ENCODE data around the gene DOCK1. TPM values are rescaled to one million over a fixed set of nuclear protein-coding genes. Genes with fewer than 3 reads are reported as not detected.

The DOCK1 gene
- total RNA-seq, 4 donors from 2014 or later: 60.6 to 136 (median 92.7) TPM

- TF ChIP-seq EP300 (IDR thresholded peaks at IDR 0.05): no peak
- no peak for TF ChIP-seq CTCF (IDR thresholded peaks at IDR 0.05)
- no peak for TF ChIP-seq POLR2A (IDR thresholded peaks at IDR 0.05)
- TF ChIP-seq POLR2AphosphoS5 (IDR thresholded peaks at IDR 0.05): no peak
- Histone ChIP-seq H3K9me3 (peaks cover 2% of the 10 kb centered on the region), H3K27ac (no peak overlapping the region), H3K4me3 (no peak overlapping the region), H3K27me3 (no peaks in the 10 kb centered on the region), H3K4me1 (no peaks in the 10 kb centered on the region), H3K36me3 (peaks cover 14% of the 10 kb centered on the region)
- WGBS: 81% methylated on average over 4 of the region's 4 CpGs
- DNase-seq (ENCODE audit: low spot score in 2 of 2): no peak
Measured at GRCh38 chr10:127283017-127283416, 377.8 kb downstream of the DOCK1 start.

- WGBS: 83% methylated on average over 3 of the region's 3 CpGs
- no peaks in the 10 kb centered on the region for H3K27me3 ChIP-seq
- TF ChIP-seq CTCF (IDR thresholded peaks at IDR 0.05) (no peak), EP300 (IDR thresholded peaks at IDR 0.05) (no peak), POLR2AphosphoS5 (IDR thresholded peaks at IDR 0.05) (no peak), POLR2A (IDR thresholded peaks at IDR 0.05) (no peak)
- no peaks in the 10 kb centered on the region for H3K4me1 ChIP-seq
- no peak overlapping the region for H3K27ac ChIP-seq
- DNase-seq (ENCODE audit: low spot score in 2 of 2): no peak
- peaks cover 5% of the 10 kb centered on the region for H3K9me3 ChIP-seq
- no peak overlapping the region for H3K4me3 ChIP-seq
- peaks cover 14% of the 10 kb centered on the region for H3K36me3 ChIP-seq
Measured at GRCh38 chr10:127283576-127283975, 378.3 kb downstream of the DOCK1 start.

GRCh38 chr10:127290850-127291249 lies 385.6 kb downstream of the DOCK1 start:
- no peaks in the 10 kb centered on the region for H3K27me3 ChIP-seq
- no peak overlapping the region for H3K4me3 ChIP-seq
- H3K9me3 ChIP-seq: peaks cover 5% of the 10 kb centered on the region
- H3K36me3 ChIP-seq: no peaks in the 10 kb centered on the region
- no peak overlapping the region for H3K27ac ChIP-seq
- no peaks in the 10 kb centered on the region for H3K4me1 ChIP-seq
- no peak for TF ChIP-seq POLR2AphosphoS5 (IDR thresholded peaks at IDR 0.05)
- no peak for TF ChIP-seq EP300 (IDR thresholded peaks at IDR 0.05)
- 78% methylated on average over 4 of the region's 4 CpGs for WGBS
- DNase-seq (ENCODE audit: low spot score in 2 of 2): no peak

GRCh38 chr10:127291329-127291728 lies 386.1 kb downstream of the DOCK1 start:
- H3K27ac ChIP-seq: no peak overlapping the region
- no peak for TF ChIP-seq CTCF (IDR thresholded peaks at IDR 0.05)
- no peak for TF ChIP-seq POLR2AphosphoS5 (IDR thresholded peaks at IDR 0.05)
- TF ChIP-seq EP300 (IDR thresholded peaks at IDR 0.05): no peak
- no peak for TF ChIP-seq POLR2A (IDR thresholded peaks at IDR 0.05)
- H3K4me1 ChIP-seq: no peaks in the 10 kb centered on the region
- H3K36me3 ChIP-seq: no peaks in the 10 kb centered on the region
- no peak for DNase-seq (ENCODE audit: low spot score in 2 of 2)
- WGBS: 92% methylated on average over 8 of the region's 8 CpGs
- no peak overlapping the region for H3K4me3 ChIP-seq
- no peaks in the 10 kb centered on the region for H3K27me3 ChIP-seq
- H3K9me3 ChIP-seq: peaks cover 5% of the 10 kb centered on the region

- Histone ChIP-seq H3K4me3 (no peak overlapping the region), H3K27ac (no peak overlapping the region), H3K4me1 (no peaks in the 10 kb centered on the region), H3K36me3 (no peaks in the 10 kb centered on the region), H3K9me3 (peaks cover 5% of the 10 kb centered on the region), H3K27me3 (no peaks in the 10 kb centered on the region)
- WGBS: 95% methylated on average over 4 of the region's 4 CpGs
- DNase-seq (ENCODE audit: low spot score in 2 of 2): no peak
- no peak for TF ChIP-seq CTCF (IDR thresholded peaks at IDR 0.05)
- no peak for TF ChIP-seq POLR2AphosphoS5 (IDR thresholded peaks at IDR 0.05)
- no peak for TF ChIP-seq POLR2A (IDR thresholded peaks at IDR 0.05)
- no peak for TF ChIP-seq EP300 (IDR thresholded peaks at IDR 0.05)
Measured at GRCh38 chr10:127292888-127293287, 387.7 kb downstream of the DOCK1 start.

GRCh38 chr10:127293640-127294039 lies 388.4 kb downstream of the DOCK1 start:
- WGBS: 83% methylated on average over 8 of the region's 8 CpGs
- H3K4me1 ChIP-seq: no peaks in the 10 kb centered on the region
- no peak for DNase-seq (ENCODE audit: low spot score in 2 of 2)
- H3K27me3 ChIP-seq: no peaks in the 10 kb centered on the region
- TF ChIP-seq POLR2AphosphoS5 (IDR thresholded peaks at IDR 0.05): no peak
- no peak for TF ChIP-seq EP300 (IDR thresholded peaks at IDR 0.05)
- no peaks in the 10 kb centered on the region for H3K36me3 ChIP-seq
- H3K9me3 ChIP-seq: no peaks in the 10 kb centered on the region
- no peak overlapping the region for H3K27ac ChIP-seq
- no peak overlapping the region for H3K4me3 ChIP-seq
